ENCODE measurements around the gene CNKSR3.

Gene CNKSR3

DNA sequence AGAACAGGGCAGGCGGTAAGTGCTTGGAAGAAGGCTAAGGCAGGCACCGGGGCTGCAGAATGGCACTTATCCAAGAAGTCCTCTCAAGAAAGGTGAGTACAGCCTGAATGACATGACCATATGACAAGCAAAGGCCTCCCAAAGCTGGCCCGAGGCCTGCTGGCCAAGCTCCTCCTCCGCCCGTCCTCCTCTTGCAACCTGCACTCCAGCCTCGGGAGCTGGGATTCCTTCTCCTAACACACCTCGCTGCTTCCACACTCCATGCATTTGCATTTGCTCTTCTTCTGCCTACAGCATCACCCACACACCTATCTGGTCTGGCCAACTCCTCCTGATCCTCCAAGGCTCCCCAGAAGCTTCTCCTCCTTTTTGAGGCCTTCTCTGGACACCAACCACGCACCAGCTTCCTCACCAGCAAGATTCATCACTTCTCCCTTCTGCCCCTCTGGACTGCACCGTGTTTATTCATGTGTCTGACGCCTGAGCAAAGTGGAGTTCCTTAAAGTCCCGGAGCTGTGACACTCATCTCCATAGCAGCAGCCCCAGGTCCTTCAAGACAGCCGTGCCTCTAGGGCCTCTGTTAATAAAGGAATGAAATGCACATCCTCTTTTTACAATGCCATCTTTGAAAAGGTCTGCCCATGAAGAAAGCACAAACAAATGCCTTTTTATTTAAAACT, 32.3 kb downstream of the CNKSR3 start:
- no peak for DNase-seq

DNA sequence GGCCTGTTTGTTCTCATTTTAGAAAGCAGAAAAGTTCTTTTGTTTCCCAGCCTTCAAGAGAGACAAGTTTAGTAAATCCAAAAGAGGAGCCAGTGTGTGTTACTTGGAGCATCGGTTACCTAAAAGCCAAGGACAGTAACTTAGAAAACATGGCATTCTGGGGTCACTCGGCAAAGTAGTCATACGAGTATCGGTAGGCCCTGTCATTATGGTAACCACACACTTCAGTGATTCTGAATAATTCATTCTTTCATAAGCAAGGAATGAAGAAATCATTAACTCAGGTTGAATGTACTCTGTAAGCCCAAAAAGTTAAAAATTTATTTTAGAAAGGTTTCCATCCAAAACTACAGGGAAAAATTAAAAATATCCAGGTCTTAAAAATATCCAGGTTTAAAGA, 34.0 kb downstream of the CNKSR3 start:
- DNase-seq: no peak

DNA sequence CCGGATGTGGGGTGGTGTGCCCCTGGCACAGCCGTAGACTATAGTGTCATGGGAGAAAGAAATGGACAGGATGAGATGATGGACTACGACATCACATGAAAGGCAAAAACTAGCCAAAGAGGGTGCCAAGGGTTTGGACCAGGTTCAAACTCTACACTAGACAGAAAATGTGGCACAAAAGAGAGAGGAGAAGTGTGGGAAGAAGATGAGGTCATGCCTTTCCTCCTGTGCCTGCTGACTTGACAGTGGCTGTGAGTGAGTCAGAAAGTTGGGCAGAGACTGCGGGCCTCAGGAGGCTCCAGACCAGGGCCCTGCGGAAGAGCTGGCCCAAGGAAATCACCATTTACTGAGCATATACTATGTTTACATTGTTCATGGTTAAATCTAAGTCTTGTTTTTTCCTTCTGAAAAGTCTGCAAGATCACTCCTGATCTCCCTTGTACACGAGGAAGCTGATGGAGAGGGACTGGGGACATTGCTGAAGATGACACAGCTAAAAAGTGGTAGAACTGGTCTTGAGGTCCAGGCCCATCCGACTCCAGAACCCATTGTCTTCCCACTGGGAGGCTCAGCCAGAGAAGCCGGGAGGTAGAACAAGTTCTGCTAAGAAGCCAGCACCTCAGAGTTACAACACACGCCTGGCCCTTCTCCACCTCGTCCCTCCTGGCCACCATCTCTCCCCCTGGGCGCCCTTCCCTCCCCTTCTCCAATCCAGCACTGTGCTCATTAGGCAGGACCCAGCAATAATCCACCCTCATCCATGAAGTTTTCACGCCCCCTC, 35.6 kb downstream of the CNKSR3 start:
- no peak for DNase-seq

DNA sequence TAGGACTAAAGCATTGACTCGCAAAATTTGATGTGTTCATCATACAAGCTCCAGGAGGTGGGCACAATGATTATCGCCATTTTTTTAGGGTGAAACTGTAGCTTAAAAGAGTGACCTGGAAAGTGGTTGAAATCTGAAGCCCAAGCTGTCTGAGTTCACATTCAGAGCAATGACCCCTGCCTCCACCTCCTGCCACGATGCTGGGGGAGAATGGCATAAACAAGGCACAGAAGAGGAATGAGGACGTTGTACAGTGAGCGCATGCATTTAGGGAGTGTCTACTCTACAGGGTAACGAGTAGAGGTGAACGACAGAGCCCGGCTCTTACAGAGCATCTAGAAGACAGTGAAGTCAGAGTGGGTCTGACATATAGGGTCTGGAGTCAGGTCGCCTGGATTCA, 37.2 kb downstream of the CNKSR3 start:
- DNase-seq: no peak

DNA sequence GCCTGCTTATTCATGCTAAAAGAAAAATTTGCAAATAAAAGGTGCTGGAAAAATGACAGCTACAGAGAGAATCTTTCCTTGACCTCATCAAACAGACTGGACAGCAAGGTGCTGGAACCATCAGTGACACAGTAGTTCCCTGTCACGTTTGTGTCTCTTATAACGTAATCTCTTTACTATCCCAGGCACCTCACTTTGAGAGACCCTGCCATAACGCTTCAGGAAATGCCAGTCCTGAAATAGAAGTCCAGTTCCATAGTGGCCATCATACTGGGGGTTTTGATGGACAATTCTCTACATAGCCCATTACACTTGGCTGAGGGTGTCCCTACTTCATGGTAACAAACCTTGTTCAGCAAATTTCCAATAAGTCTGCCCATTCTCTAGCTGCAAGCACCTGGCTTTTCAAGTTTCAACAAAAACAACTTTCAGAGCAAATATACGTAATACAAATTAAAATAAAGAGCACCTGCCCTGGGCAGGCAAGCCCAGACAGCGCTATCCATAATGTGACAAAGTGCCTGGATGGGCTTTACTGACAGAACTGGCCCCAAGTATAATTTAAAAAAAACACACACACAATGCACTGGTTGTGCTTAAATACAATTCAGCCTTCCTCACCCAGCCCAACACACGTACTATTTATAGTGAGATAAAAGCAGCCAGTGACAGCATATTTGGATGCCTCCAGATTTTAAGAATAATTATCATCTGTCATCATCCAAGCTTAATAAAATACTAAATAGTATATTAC, 38.7 kb downstream of the CNKSR3 start:
- DNase-seq: no peak

DNA sequence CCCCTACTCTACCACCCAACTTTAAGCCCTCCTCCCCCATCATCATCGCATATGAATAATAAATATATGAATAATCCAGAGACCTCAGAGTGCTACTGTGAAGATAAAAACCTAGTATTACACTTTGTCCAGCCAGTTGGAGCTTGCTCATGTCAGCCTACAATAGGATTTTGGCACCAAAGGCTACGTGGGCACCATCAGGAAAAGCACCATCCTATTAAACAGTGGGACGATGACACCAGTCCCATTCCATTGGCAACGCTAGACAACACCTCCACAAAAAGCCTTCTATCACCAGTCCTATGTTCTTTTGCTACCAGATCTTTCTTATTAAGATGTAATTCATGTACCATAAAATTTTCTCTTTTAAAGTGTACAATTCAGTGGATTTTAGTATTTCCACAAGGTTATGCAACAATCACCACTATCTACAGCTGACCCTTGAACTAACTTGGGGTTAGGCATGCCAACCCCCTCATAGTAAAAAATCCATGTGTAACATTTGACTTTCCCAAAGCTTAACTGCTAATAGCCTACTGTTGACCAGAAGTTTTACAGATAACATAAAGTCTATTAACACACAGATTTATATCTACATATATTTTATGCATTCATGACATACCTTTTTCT, 41.1 kb downstream of the CNKSR3 start:
- no peak for DNase-seq

DNA sequence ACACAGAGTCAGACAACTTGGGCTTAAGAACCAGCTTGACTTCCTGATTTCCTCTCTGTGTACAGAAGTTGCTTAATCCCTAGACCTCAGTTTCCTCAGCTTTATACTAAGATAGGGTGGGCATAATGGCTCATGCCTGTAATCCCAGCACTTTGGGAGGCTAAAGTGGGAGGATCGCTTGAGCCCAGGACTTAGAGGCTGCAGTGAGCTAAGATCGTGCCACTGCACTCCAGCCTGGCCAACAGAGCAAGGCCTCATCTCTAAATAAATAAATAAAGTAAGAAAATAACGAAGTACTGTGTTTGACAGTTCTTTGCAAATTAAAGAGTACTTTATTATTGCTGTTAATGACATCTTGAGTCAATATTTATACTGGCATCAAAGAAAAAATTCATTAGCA, 41.7 kb downstream of the CNKSR3 start:
- DNase-seq: no peak

DNA sequence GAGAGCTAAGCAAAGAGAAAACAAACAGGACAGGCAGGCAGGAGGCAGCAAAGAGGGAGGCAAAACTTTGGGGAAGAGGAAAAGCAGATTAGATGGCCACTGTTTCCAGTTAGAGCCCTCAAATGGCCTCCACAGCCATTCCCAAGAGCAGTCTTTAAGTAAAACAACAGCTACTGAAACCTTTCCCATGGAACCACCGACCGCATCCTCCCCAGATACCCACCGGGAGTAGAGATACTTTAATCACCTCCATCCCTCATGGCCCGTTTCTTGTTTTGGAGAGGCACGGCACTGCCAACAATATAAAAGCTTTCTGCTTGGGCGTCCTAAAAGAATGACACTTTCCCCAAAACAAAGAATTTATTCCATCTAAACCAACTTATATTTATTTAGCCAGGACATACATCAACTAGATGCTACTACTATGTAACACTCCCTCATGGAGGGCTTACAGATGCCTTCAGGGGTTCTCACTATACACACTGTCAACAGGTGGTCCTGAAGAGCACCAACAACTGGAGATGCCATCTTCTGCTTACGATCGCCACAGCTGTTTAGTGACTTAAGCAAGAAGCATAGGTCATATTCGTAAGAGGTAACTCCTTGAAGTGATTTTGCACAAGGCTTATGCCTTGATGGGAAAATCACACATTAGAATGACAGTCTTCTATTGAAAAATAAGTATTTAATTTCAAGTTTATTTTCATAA, 43.4 kb downstream of the CNKSR3 start:
- DNase-seq: no peak

DNA sequence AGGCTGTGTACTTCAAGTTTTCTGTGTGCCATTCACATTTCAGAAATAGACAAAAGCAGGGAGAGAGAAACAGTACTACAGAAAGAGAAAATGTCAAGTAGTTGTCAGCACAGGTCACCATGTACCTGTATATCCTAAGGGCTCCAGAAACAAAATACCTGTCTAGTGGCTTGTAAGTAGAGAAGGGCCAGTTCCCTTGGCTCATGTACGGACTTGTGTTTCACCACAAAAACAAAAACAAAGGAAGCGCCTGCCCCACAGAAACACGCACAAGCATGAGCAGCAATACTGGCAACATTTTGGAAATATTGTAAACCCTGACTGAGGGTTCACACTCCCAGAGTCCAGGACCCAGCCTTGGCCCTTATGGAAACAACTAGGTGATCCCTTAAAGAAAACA, 44.3 kb downstream of the CNKSR3 start:
- DNase-seq: no peak

DNA sequence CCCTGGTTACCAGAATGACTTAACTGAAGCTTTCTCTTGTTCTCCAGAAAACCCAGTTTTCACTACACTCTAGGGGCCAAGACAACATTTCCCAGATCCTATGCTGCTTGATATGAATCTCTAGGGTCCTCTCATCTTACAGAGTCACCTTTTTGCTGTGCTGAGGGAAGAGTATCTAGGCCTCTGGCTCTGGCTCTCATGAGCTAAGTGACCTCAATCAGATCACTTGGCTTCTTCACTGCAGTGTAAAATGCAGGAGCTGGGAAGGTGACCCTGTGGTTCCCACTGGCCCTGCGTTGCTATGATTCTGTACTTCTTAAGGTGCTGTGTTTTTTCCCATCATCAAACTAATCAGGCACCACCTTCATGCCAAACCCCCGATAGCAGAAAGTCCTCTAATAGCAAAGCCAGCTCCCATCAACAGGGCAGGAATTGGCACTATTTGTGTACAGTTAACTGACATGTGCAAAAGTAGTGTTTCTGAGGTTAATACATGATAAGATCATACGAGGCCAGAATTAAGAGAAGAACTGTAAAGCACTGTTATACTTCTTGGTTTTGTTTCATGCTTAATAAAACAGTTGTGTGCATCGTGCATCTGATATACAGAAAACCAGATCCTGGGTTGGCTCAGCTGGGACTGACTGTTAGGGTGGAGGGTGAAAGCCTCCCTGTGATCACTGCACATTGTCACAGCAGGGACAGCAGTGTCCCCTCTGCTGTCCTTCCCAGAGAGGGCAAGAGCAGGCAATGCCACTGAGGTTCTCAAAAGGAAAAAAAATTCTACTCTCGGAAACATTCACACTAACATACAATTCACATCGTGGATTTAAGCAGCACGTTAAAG, 46.7 kb downstream of the CNKSR3 start:
- DNase-seq: no peak

DNA sequence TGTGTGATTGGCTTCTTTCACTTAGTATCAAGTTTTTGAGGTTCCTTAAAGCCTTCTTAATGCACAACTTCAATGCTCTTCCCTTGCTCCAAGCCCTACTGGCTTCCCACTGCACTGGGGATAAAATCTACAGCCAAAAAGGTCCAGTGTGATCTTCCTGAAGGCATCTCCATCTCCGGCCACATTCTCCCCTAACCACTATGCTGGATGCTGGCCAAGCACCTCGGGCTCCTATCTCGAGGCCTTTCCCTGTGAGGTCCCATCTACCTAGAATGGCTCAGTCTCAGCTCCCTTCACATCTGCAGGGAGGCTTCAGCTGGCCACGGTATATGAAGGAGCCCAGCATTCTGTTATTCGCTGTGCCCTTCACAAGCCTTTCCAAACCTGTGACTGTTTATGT, 48.1 kb downstream of the CNKSR3 start:
- no peak for DNase-seq

DNA sequence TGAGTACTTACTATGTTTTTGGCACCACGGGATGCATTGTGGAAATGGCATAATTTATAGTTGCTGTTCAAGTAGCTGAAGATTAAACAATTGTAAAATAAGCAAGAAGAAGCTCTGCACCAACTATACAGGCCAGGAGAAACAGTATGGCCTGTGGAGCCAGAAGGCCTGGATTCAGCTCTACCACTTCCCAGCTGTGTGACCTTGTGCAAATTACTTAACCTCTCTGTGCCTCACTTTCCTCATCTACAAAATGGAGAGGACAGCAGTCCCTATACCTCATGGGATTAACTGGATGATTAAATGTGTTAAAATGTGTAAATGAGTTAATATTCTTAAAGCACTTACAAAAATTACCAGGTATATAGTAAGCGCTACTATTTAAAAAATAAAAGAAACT, 49.1 kb downstream of the CNKSR3 start:
- no peak for DNase-seq

DNA sequence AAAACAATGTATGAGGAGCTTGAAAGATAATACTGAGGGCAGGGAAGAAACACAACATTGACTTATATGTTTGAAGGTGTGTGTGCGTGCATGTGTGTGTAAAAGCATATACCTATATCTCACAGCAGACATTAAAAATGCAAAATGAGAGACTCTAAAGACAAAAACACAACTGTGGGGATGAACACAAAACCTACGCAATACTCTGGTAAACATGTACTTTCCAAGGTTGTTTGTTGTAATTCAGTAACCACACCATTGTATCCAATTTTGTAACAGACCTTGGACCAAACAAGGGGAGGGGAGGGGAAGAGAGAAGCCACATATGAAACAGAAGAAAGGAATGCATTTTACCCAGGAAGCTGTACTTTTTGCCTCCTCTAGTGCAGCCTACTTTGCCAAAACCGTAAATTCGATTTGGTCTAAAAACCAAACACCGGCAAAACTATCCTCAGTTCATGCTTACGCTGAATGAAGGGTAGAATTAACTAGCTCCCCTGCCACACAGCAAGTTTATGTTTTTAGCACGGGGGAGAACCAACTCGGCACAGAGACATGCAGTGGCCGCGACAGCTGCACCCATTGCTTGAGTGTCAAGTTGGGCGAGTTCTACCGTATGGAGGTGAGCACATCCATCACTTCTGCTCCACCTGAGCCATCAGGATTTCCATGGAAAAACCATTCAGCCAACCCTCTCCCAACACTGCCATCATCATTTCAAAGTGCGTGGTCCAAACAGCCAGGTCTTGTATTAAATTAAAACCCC, 50.0 kb downstream of the CNKSR3 start:
- no peak for DNase-seq

DNA sequence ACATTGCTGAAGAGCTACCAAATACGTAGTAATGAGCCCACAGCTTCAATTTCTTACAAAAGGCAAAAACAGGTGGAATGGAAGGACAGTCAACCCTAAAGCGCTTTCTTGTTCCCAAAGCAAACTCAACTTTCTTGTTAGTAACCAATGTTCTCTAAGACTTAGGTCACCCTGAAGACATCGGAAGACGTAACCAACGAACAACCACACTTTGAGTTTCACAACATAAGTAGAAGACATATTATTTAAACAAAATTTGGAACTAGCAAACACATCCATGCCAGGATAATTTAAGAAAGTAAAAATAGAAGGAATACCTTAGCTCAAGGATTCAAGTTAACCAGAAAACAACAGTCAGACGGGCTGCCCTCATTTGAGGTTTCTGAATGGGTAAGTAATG, 51.0 kb downstream of the CNKSR3 start:
- DNase-seq: no peak

DNA sequence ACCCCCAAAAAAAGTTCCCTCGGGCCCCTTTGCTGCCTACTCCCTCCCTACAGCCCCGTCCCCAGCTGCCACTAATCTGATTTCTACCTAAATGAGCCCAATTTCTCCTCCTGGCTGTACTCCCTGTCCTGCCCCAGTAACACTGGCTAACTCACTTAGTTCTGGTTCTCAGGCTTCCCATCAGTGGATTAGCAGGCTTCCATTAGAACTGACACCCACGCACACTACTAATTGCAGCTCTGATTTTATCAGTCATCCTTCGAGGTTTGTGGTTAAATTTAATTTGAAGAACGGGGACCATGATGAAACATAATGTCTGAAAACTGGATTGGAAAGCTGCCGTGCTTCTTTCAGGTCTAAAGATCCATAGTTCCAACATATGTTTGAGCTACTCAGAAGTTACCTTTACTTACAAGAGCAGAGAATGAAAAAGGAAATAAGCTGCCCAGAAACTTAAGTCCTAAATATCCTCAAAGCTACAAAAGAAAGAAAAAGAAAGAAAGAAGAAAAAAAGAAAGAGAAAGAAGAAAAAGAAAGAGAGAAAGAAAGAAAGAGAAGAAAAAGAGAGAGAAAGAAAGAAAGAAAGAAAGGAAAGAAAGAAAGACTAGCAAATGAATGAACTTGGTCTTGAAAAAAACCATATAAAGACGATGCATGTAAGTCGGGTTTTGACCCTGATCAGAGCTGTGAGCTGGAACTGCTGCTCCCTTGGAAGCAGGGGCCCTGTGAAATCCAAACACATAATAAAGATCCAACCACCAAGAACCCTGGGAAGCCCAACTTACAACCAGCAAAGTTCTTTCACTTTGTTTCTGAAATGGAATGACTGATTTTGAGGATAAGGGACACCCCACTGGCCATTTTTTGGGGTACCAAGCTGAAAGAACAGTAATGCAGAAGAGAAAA, 51.7 kb downstream of the CNKSR3 start:
- DNase-seq: no peak

DNA sequence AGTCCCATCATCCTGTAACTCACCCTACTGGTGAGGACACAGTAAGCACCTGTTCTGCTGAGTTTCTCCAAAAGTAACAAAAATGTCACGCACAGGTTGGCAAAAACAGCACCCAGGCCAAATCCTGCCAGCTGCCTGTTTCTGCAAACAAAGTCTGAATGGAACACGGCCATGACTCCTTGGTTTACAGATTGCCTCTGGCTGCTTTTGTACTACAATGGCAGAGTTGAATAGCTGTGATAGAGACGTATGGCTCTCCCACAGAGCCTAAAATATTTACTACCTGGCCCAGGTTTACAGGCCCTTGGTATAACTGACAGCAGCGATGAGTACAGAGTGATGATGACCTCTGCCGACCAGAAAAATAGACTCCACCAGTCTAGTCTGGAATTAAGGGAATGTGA, 52.6 kb downstream of the CNKSR3 start:
- no peak for DNase-seq

DNA sequence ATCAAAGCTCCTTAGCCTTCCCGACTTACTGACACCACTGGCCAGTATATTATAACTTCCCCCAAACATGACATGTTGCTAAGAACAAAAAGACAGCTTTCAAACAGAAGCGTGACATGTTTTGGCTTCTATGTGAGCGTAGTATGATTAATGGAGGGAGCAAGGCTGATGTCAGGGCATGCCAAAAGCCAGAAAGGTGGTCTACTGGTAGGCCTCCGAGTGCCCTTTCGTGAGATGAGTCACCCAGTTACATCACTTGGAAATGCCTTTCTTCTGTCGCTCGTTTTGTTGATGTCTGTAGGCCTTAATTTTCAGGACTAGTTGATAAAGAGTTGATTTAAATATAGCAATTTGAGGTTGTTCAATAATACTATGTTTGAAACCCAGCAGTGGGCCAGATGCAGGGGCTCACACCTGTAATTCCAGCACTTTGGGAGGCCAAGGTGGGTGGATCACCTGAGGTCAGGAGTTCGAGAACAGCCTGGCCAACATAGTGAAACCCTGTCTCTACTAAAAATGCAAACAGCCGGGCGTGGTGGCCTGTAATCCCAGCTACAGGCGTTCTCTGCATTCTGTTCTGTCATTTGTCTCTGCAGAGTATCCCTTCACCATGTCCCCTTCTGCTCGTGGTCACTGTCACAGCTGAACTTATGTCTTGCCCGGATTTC, 53.3 kb downstream of the CNKSR3 start:
- DNase-seq: no peak

DNA sequence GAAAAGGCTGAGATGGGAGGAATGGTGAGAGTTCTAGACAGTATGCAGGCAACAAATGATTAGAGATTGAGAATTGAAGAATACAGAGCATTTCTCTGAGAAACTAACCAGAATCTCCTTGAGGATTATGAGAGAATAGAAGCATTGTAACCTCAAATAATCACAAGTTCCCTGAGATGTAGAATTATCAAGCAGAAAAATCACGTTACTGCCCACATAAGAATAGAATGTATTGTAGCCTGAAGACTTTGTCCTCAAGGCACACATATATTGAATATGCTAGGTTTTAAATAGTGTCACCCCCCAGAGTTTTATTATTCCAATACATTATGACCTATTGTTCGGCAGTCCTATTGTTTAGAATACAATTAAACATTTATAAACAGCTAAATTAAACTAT, 57.2 kb downstream of the CNKSR3 start:
- DNase-seq: no peak

DNA sequence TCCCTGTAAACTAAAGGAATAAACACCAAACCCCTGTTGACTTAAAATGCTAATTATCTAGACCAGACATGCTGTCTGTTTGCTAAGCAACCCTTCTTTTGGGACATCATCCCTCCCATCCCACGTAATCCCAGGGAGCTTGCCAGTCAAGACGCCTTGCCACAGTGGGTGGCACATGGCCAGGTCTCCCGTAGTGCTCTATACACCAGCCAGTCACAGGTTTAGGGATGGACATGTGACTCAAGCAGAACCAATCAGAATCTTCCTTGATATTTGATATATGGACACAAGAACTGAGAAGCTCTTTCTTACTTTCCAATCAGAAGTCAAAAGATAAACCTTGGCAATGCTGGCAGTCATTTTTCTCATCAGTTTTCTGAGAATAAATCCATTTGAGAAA, 60.0 kb downstream of the CNKSR3 start:
- DNase-seq: no peak

All from AML-193 (cell line).